ENCODE results near the gene C21orf91. TPM values are rescaled to one million over a fixed set of nuclear protein-coding genes. Genes with fewer than 3 reads are reported as not detected.

The C21orf91 gene
- total RNA-seq, 1 experiment from 2014 or later: 16.9 TPM

DNA sequence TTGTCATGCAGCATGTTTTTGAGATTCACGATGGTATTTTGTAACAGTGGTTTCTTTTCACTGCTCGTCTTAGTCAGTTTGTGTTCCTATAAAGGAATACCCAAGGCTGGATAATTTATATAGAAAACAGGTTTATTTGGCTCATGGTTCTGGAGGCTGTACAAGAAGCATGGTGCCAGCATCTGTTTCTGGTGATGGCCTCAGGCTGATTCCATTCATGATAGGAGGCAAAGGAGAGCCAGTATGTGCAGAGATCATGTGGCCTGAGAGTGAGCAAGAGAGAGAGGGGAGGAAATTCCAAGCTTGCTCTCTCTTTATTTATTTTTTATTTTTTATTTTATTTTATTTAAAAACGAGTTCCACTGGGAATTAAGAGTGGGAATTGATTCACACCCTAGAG, 2.0 kb upstream of the C21orf91 start:
- no peaks in the 10 kb centered on the region for H3K4me1 Mint-ChIP-seq (ENCODE audit: low read depth, unreplicated experiment)
- ChIA-PET POLR2A (no interaction called here), CTCF (no interaction called here)
- intact Hi-C loops (cut with micrococcal nuclease; ENCODE audit: unreplicated experiment): no loop called here
- Histone ChIP-seq H3K36me3 (ENCODE audit: control insufficient read depth, insufficient read depth, low read length) (no peaks in the 10 kb centered on the region), H3K27me3 (replicated peaks; ENCODE audit: control insufficient read depth, insufficient read depth, low read length) (no peaks in the 10 kb centered on the region), H3K4me1 (no peaks in the 10 kb centered on the region; the same call in 1 of the 2 replicates), H3K4me3 (ENCODE audit: low read depth, low read length) (no peak overlapping the region), H3K9me3 (no peaks in the 10 kb centered on the region)
- no peak for DNase-seq
- peak overlapping the region; percentile 91 for H3K4me3 Mint-ChIP-seq (ENCODE audit: unreplicated experiment)
- no peaks in the 10 kb centered on the region for H3K27me3 Mint-ChIP-seq (ENCODE audit: insufficient read depth, unreplicated experiment)
- no peak overlapping the region for H3K27ac Mint-ChIP-seq (ENCODE audit: unreplicated experiment)
- no TSS peak for BruUV-seq (replicated peaks)
- peaks cover 18% of the 10 kb centered on the region for H3K36me3 Mint-ChIP-seq (ENCODE audit: insufficient read depth, unreplicated experiment)
- TF ChIP-seq, protein P1, sequence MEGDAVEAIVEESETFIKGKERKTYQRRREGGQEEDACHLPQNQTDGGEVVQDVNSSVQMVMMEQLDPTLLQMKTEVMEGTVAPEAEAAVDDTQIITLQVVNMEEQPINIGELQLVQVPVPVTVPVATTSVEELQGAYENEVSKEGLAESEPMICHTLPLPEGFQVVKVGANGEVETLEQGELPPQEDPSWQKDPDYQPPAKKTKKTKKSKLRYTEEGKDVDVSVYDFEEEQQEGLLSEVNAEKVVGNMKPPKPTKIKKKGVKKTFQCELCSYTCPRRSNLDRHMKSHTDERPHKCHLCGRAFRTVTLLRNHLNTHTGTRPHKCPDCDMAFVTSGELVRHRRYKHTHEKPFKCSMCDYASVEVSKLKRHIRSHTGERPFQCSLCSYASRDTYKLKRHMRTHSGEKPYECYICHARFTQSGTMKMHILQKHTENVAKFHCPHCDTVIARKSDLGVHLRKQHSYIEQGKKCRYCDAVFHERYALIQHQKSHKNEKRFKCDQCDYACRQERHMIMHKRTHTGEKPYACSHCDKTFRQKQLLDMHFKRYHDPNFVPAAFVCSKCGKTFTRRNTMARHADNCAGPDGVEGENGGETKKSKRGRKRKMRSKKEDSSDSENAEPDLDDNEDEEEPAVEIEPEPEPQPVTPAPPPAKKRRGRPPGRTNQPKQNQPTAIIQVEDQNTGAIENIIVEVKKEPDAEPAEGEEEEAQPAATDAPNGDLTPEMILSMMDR (IDR thresholded peaks at IDR 0.05; ENCODE audit: insufficient read depth in 1 of 2, low read depth in 1 of 2, low read length in 1 of 2, severe bottlenecking in 1 of 2, unreplicated experiment in 1 of 2): no peak
- H3K9me3 Mint-ChIP-seq (ENCODE audit: unreplicated experiment): no peaks in the 10 kb centered on the region

DNA sequence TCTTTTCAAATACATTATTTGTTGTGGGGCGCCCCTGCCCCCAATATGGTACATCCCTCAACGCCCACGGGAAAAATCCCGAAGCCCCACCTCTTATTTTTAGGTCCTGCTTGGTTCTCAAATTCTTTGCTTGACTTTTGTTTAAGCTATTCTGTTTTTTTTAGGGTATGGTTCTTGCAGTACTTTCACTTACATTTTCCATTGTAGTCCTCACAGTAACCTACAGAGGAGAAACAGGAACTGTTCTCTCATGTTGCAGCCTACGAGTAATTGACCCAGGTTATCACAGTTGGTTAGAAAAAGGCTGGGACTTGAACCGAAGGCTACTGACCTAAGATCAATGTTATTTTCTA, 697 bp upstream of the C21orf91 start:
- ChIA-PET POLR2A (no interaction called here), CTCF (no interaction called here)
- no peak for DNase-seq
- intact Hi-C loops (cut with micrococcal nuclease; ENCODE audit: unreplicated experiment): loop anchor here (1.0 to 5.0 kb wide), 3 partner anchors 24 to 141 kb away; no protein-coding TSS in a partner anchor
- TF ChIP-seq, protein P1 (IDR thresholded peaks at IDR 0.05; ENCODE audit: insufficient read depth in 1 of 2, low read depth in 1 of 2, low read length in 1 of 2, severe bottlenecking in 1 of 2, unreplicated experiment in 1 of 2): no peak
- Histone ChIP-seq H3K4me1 (no peaks in the 10 kb centered on the region; the same call in 1 of the 2 replicates), H3K36me3 (ENCODE audit: control insufficient read depth, insufficient read depth, low read length) (no peaks in the 10 kb centered on the region), H3K27me3 (replicated peaks; ENCODE audit: control insufficient read depth, insufficient read depth, low read length) (no peaks in the 10 kb centered on the region), H3K9me3 (no peaks in the 10 kb centered on the region), H3K4me3 (ENCODE audit: low read depth, low read length) (peak overlapping the region; percentile 93)
- Mint-ChIP-seq H3K4me1 (ENCODE audit: low read depth, unreplicated experiment) (no peaks in the 10 kb centered on the region), H3K36me3 (ENCODE audit: insufficient read depth, unreplicated experiment) (peaks cover 18% of the 10 kb centered on the region), H3K9me3 (ENCODE audit: unreplicated experiment) (no peaks in the 10 kb centered on the region), H3K4me3 (ENCODE audit: unreplicated experiment) (peak overlapping the region; percentile 91), H3K27ac (ENCODE audit: unreplicated experiment) (peak overlapping the region; percentile 100), H3K27me3 (ENCODE audit: insufficient read depth, unreplicated experiment) (no peaks in the 10 kb centered on the region)
- BruUV-seq (replicated peaks): TSS peak; percentile 59

DNA sequence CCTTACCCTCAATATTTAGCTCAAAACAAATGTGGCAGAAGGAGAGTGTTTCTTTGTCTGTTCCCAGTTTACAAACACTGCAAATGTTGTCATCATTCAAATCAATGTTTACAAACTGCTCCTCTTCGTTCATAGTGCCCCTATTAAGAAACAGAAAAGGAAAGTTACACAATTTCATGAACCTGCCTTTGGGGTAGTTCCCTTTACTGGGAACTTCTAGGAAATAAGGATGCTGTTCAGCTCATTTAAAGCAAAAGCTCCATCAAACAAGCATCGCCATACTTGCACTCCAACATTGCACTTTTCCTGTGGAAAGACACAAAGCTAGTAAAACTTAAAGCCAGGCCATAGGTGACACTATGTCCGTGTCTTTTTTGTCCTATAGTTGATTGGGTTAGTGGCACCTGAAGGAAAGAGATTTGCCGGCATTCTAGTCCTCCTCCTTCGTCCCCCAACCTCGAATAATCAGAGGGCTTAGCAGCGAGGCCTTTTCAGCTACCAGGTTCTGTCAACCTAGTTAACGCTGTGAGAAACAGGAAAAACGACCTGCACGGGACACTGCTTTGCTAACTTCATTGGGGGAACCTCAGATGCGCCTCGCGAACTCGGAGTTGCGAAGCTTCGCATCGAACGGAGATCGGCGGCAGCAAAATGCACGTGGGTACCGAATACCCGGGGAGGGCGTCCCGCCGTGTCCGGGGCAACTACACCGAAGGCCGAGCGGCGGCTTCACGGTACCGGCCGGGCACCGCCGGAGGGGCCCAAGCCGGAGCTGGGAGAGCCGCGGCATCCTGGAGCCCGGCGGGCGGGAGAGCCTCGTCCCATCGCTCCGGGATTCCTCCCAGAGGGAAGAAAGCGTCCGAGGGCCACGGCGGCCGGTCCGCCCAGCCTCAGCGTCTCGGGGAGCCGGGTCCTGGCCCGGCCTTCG, 706 bp downstream of the C21orf91 start:
- Mint-ChIP-seq H3K36me3 (ENCODE audit: insufficient read depth, unreplicated experiment) (peaks cover 22% of the 10 kb centered on the region), H3K4me1 (ENCODE audit: low read depth, unreplicated experiment) (no peaks in the 10 kb centered on the region), H3K4me3 (ENCODE audit: unreplicated experiment) (peak overlapping the region; percentile 91), H3K27ac (ENCODE audit: unreplicated experiment) (peak overlapping the region; percentile 100), H3K9me3 (ENCODE audit: unreplicated experiment) (no peaks in the 10 kb centered on the region), H3K27me3 (ENCODE audit: insufficient read depth, unreplicated experiment) (no peaks in the 10 kb centered on the region)
- intact Hi-C loops (cut with micrococcal nuclease; ENCODE audit: unreplicated experiment): loop anchor here (1.0 to 5.0 kb wide), 4 partner anchors 22 to 139 kb away; no protein-coding TSS in a partner anchor
- ChIA-PET POLR2A (no interaction called here), CTCF (interaction anchor here (1.2 kb wide), 1 partner anchor 118 kb away, joined by 3 read pairs; no protein-coding TSS in a partner anchor)
- Histone ChIP-seq H3K9me3 (no peaks in the 10 kb centered on the region), H3K36me3 (ENCODE audit: control insufficient read depth, insufficient read depth, low read length) (no peaks in the 10 kb centered on the region), H3K4me3 (ENCODE audit: low read depth, low read length) (peak overlapping the region; percentile 93), H3K4me1 (no peaks in the 10 kb centered on the region; the same call in 1 of the 2 replicates), H3K27me3 (replicated peaks; ENCODE audit: control insufficient read depth, insufficient read depth, low read length) (no peaks in the 10 kb centered on the region)
- peak; percentile 50 to 55 for DNase-seq
- no TSS peak for BruUV-seq (replicated peaks)
- TF ChIP-seq, protein P1 (IDR thresholded peaks at IDR 0.05; ENCODE audit: insufficient read depth in 1 of 2, low read depth in 1 of 2, low read length in 1 of 2, severe bottlenecking in 1 of 2, unreplicated experiment in 1 of 2): no peak

Data from Caco-2 (cell line).